Measurements from ENCODE around the gene VAV3.

Gene VAV3

GRCh38 chr1:107526524-107527198, 438.3 kb downstream of the VAV3 start:
- no peak for TF ChIP-seq CTCF (IDR thresholded peaks at IDR 0.05; ENCODE audit: control insufficient read depth, extremely low read depth, insufficient read depth)
- DNase-seq (ENCODE audit: low read depth) = no peak
- no peak overlapping the region for H3K4me3 ChIP-seq (ENCODE audit: low read depth, low read length)

GRCh38 chr1:107525961-107526360, 439.0 kb downstream of the VAV3 start:
- no peak for TF ChIP-seq CTCF (IDR thresholded peaks at IDR 0.05; ENCODE audit: control insufficient read depth, extremely low read depth, insufficient read depth)
- no peak for DNase-seq (ENCODE audit: low read depth)
- no peak overlapping the region for H3K4me3 ChIP-seq (ENCODE audit: low read depth, low read length)

- no peak for TF ChIP-seq CTCF (IDR thresholded peaks at IDR 0.05; ENCODE audit: control insufficient read depth, extremely low read depth, insufficient read depth)
- H3K4me3 ChIP-seq (ENCODE audit: low read depth, low read length) = no peak overlapping the region
- DNase-seq (ENCODE audit: low read depth) = no peak
These were observed 439.8 kb downstream of the VAV3 start for GRCh38 chr1:107525145-107525544.

GRCh38 chr1:107524301-107524700, 440.7 kb downstream of the VAV3 start:
- H3K4me3 ChIP-seq (ENCODE audit: low read depth, low read length) = no peak overlapping the region
- TF ChIP-seq CTCF (IDR thresholded peaks at IDR 0.05; ENCODE audit: control insufficient read depth, extremely low read depth, insufficient read depth) = no peak
- no peak for DNase-seq (ENCODE audit: low read depth)

- no peak for DNase-seq (ENCODE audit: low read depth)
- H3K4me3 ChIP-seq (ENCODE audit: low read depth, low read length) = no peak overlapping the region
- no peak for TF ChIP-seq CTCF (IDR thresholded peaks at IDR 0.05; ENCODE audit: control insufficient read depth, extremely low read depth, insufficient read depth)
These were observed 441.2 kb downstream of the VAV3 start for GRCh38 chr1:107523736-107524135.

GRCh38 chr1:107523061-107523460, 441.9 kb downstream of the VAV3 start:
- no peak for TF ChIP-seq CTCF (IDR thresholded peaks at IDR 0.05; ENCODE audit: control insufficient read depth, extremely low read depth, insufficient read depth)
- no peak for DNase-seq (ENCODE audit: low read depth)
- H3K4me3 ChIP-seq (ENCODE audit: low read depth, low read length) = no peak overlapping the region

Data from LNCaP clone FGC (cell line).